Measurements from ENCODE around the gene CDC42BPG.

Gene CDC42BPG

GRCh38 chr11:64891215-64891848, 46.9 kb upstream of the CDC42BPG start:
- TF ChIP-seq CTCF (IDR thresholded peaks at IDR 0.05; ENCODE audit: insufficient read depth, low read depth, low read length, missing control alignments) = no peak
- H3K4me3 ChIP-seq (ENCODE audit: low read length) = no peak overlapping the region
- DNase-seq (ENCODE audit: low read depth) = no peak

DNA sequence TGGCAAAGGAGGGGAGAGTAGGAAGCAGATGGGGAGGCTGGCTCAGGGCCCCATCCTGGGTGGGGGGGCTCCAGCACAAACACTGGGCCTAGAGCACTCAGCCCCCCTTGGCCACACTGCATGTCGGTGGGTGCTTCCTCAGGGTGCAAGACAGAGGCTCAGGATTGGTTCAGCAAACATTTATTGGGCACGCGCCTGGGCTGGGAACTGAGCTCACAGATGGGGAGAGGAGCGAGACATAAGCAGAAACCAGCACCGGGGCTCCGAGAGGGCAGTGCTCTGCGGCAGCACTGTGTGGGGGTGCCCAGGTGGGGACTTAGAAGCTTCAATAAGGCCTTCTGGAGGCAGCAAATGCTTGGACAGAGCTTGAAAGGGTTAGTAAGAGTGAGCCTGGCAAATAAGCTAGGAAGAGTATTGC, 46.1 kb upstream of the CDC42BPG start:
- no peak for DNase-seq (ENCODE audit: low read depth)
- H3K4me3 ChIP-seq (ENCODE audit: low read length) = no peak overlapping the region
- no peak for TF ChIP-seq CTCF (IDR thresholded peaks at IDR 0.05; ENCODE audit: insufficient read depth, low read depth, low read length, missing control alignments)

GRCh38 chr11:64888729-64889511, 44.5 kb upstream of the CDC42BPG start:
- no peak for TF ChIP-seq CTCF (IDR thresholded peaks at IDR 0.05; ENCODE audit: insufficient read depth, low read depth, low read length, missing control alignments)
- no peak for DNase-seq (ENCODE audit: low read depth)
- H3K4me3 ChIP-seq (ENCODE audit: low read length) = no peak overlapping the region

DNA sequence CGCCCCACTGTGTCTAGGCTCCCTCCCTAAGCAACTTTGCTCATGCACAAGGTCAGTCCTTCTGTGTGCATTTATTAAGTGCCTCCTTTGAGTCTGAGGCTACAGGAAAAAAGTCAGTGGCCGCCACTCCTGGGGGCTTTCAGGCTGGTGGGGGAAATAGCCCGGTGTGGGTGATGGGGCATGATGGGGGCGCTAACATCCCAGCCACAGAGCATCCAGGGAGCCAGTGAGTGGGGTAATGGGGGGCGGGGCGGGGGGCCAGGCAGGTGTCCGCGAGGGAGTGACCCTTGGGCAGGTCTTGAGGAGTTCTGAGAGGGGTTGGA, 43.9 kb upstream of the CDC42BPG start:
- no peak for TF ChIP-seq CTCF (IDR thresholded peaks at IDR 0.05; ENCODE audit: insufficient read depth, low read depth, low read length, missing control alignments)
- no peak overlapping the region for H3K4me3 ChIP-seq (ENCODE audit: low read length)
- no peak for DNase-seq (ENCODE audit: low read depth)

GRCh38 chr11:64887757-64888405, 43.4 kb upstream of the CDC42BPG start:
- H3K4me3 ChIP-seq (ENCODE audit: low read length) = no peak overlapping the region
- peak; percentile 72 for TF ChIP-seq CTCF (IDR thresholded peaks at IDR 0.05; ENCODE audit: insufficient read depth, low read depth, low read length, missing control alignments)
- DNase-seq (ENCODE audit: low read depth) = peak; percentile 63

DNA sequence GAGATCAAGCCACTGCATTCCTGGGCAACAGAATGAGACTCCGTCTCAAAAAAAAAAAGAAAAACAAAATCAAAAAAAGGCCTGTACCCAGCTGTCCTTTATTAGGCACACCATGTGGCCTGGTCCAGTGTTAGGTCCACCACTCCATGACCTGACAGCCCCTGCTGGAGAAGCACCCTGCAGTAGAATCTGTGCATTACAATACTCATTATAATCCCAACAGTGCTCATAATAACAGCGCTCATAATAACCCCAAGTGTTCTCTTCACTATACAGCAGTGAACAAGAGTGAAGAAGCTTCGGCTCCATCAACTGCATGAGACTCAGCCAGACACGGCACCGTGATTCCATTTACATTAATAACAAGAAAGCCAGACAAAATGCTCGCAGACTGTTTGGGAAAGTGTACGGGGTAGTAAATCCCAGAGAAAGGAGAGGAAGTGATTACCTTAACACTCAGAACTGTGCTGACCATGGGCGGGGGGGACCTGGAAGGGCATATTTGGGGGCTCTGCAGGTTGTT, 42.8 kb upstream of the CDC42BPG start:
- H3K4me3 ChIP-seq (ENCODE audit: low read length) = no peak overlapping the region
- no peak for DNase-seq (ENCODE audit: low read depth)
- TF ChIP-seq CTCF (IDR thresholded peaks at IDR 0.05; ENCODE audit: insufficient read depth, low read depth, low read length, missing control alignments) = no peak

Data from epithelial cell of esophagus (primary cell).